ENCODE measurements around the gene SH2D3A.
A peak's percentile ranks its signal among the peaks of the same experiment; 100 is the strongest.
"Not testable (repeated sequence)": the region's sequence is repeated elsewhere in the genome, so short reads cannot be mapped to it uniquely, and the experiment has no call there.

SH2D3A gene

DNA sequence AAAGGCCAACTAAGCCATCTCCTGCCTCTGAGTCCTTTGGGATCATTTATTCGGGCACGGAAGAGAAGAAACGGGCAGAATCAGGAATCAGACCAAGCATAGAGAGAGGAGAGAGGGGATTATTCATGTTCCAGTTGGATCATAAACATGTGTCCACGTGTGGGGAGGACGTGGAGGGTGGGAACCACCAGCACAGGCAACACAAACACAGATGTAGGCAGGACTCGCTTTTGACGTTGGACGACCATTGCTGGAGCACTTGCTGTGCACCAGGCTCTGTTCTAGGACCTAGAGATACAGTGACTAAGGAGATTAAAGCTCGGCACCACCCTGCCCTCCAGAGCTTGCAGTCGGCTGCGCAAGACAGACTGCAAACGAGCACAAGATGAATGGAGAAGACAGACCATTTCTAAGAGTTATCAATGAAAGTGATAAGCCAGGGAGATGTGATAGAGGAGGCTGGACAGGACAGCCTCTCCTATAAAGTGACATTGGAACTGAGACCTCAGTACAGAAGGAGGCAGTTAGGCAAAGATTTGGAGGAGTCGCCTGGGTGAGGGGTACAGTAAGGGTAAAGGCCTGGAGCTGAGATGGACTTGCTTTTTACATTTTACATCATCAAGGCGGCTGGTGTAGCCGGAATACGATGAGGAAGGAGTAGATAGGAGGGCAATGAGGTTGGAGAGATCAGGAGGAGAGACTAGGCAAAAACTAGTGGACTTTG, 716 bp downstream of the SH2D3A start:
- TF ChIP-seq, protein P1, sequence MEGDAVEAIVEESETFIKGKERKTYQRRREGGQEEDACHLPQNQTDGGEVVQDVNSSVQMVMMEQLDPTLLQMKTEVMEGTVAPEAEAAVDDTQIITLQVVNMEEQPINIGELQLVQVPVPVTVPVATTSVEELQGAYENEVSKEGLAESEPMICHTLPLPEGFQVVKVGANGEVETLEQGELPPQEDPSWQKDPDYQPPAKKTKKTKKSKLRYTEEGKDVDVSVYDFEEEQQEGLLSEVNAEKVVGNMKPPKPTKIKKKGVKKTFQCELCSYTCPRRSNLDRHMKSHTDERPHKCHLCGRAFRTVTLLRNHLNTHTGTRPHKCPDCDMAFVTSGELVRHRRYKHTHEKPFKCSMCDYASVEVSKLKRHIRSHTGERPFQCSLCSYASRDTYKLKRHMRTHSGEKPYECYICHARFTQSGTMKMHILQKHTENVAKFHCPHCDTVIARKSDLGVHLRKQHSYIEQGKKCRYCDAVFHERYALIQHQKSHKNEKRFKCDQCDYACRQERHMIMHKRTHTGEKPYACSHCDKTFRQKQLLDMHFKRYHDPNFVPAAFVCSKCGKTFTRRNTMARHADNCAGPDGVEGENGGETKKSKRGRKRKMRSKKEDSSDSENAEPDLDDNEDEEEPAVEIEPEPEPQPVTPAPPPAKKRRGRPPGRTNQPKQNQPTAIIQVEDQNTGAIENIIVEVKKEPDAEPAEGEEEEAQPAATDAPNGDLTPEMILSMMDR (IDR thresholded peaks at IDR 0.05), result no peak
- peaks cover 51 to 55% of the 10 kb centered on the region in 2 experiments for H3K4me1 ChIP-seq (ENCODE audit: control insufficient read depth in 1 of 2, insufficient read depth in 1 of 2, low read depth in 1 of 2, low read length in 1 of 2)
- H3K36me3 ChIP-seq, result no peaks in the 10 kb centered on the region
- H3K27ac ChIP-seq, result peak overlapping the region; percentile 91
- no peaks in the 10 kb centered on the region for H3K9me3 ChIP-seq
- peak overlapping the region; percentile 71 to 73 for H3K4me3 ChIP-seq (ENCODE audit: low read depth in 1 of 2, low read length in 1 of 2)
- no peaks in the 10 kb centered on the region for H3K27me3 ChIP-seq

DNA sequence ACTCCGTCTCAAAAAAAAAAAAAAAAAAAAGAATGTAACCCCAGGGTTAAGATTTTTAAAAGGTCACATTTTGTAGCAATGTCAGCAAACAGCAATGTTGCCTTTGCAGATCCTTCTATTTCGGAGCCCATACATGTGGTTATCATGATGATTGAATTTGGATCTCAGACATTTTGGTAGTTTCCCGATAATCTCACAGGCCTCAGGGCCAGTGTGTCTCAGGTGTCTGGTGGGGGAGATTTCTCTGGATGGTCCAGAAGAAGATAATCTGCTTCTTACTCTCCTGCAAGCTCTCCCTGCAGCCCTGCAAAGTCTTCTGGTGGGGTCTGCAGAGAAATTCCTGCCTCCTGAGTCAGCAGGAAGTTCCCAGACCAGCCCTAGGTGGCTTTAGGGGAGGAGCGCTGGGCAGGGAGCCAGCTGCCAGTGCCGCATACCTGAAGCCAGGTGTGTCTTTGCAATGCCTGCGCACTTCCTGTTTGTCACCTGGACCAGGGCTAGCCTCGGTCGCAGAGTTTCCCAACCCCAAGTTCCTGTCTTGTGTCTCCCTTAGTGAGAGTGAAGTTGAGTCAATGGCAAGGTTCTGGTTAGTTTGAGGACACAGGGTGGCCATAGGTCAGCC, 1.4 kb downstream of the SH2D3A start:
- Histone ChIP-seq H3K9me3 (no peaks in the 10 kb centered on the region), H3K27me3 (no peaks in the 10 kb centered on the region), H3K36me3 (no peaks in the 10 kb centered on the region), H3K27ac (peak overlapping the region; percentile 91), H3K4me3 (ENCODE audit: low read depth in 1 of 2, low read length in 1 of 2) (peak overlapping the region in 1 of 2 experiments; percentile 73), H3K4me1 (ENCODE audit: control insufficient read depth in 1 of 2, insufficient read depth in 1 of 2, low read depth in 1 of 2, low read length in 1 of 2) (peaks cover 46 to 50% of the 10 kb centered on the region in 2 experiments)
- TF ChIP-seq, protein P1 (IDR thresholded peaks at IDR 0.05), result no peak

- not testable (repeated sequence) for H3K27ac ChIP-seq; H3K36me3 ChIP-seq; H3K4me3 ChIP-seq (ENCODE audit: low read depth in 1 of 2, low read length in 1 of 2); H3K9me3 ChIP-seq; H3K27me3 ChIP-seq
- peaks cover 19 to 23% of the 10 kb centered on the region in 2 experiments for H3K4me1 ChIP-seq (ENCODE audit: control insufficient read depth in 1 of 2, insufficient read depth in 1 of 2, low read depth in 1 of 2, low read length in 1 of 2)
Observed at GRCh38 chr19:6762253-6762797, 4.9 kb downstream of the SH2D3A start.

DNA sequence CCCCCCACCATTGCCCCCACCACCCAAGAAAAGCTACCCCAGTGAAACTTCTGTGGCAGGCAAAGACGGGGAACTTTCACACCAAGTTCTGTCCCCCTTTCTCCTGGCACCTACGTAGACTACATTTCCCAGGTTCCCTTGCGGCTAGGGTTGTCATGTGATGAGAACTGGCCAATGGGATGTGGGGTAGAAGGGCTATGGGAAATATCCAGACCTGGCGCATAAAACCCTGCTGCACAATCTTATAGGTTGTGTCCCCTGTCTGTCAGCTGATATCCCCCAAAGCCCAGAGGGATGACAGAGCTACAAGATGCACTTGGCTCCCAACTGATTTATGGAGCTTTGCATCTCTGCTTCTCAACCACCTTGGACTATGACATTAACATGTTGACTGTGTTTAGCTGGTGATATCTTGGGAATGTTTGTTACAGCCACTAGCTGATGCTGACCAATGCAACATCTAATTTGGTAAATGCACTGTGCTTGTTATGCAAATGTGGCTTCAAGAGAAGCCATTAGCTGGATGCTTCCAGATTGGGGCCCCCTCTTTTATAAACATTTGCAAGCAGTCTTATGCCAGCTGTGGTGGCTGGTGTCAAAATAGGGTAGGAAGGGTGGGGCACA, 6.1 kb downstream of the SH2D3A start:
- no peaks in the 10 kb centered on the region for H3K9me3 ChIP-seq
- H3K4me3 ChIP-seq (ENCODE audit: low read depth in 1 of 2, low read length in 1 of 2), result no peak overlapping the region
- H3K27ac ChIP-seq, result no peak overlapping the region
- H3K4me1 ChIP-seq (ENCODE audit: control insufficient read depth in 1 of 2, insufficient read depth in 1 of 2, low read depth in 1 of 2, low read length in 1 of 2), result peaks cover 7 to 11% of the 10 kb centered on the region in 2 experiments
- no peaks in the 10 kb centered on the region for H3K27me3 ChIP-seq
- TF ChIP-seq, protein P1 (IDR thresholded peaks at IDR 0.05), result no peak
- H3K36me3 ChIP-seq, result no peaks in the 10 kb centered on the region

DNA sequence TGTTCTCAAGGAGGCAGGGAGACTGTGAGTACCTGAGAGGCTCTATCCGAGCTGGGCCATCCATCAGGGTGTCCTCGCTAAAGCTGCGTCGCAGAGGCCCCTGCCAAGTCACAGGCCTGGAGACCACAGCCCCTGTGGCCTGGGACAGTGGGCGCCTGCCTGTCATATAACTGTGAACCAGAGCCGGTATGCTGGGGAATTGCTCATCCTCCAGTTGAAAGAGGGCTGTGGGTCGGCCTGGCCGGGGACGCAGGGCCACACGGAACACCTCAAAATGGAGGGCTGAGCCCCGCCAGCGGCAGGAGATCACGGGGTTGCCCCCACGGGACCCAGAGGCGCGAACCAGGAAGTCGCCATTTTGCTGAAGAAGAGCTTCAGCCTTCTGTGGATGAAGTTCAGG, 6.6 kb downstream of the SH2D3A start:
- H3K36me3 ChIP-seq, result no peaks in the 10 kb centered on the region
- TF ChIP-seq, protein P1 (IDR thresholded peaks at IDR 0.05), result no peak
- H3K9me3 ChIP-seq, result no peaks in the 10 kb centered on the region
- no peaks in the 10 kb centered on the region for H3K27me3 ChIP-seq
- no peak overlapping the region for H3K27ac ChIP-seq
- peaks cover 1 to 6% of the 10 kb centered on the region in 2 experiments for H3K4me1 ChIP-seq (ENCODE audit: control insufficient read depth in 1 of 2, insufficient read depth in 1 of 2, low read depth in 1 of 2, low read length in 1 of 2)
- no peak overlapping the region for H3K4me3 ChIP-seq (ENCODE audit: low read depth in 1 of 2, low read length in 1 of 2)

Data from neutrophil (primary cell).